ENCODE data around the gene SRPK1.

SRPK1 gene

DNA sequence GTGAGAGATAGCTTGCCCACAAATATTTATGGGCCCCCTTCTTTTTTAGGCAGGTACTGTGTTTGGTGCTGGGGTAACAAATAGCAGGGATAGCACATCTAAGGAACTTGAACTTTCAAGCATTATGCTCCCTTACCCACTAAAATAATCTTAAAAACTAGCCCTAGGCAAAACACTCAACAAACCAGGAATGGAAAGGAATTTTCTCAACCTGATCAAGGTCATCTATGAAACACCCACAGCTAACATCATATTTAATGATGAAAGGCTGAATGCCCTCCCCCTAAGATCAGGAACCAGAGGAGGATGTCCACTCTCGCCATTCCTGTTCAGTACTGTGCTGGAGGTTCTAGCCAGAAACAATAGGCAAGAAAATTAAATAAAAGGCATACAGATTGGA, 8.7 kb upstream of the SRPK1 start:
- H3K56ac ChIP-seq (ENCODE audit: low read length), result no peak overlapping the region
- H3K18ac ChIP-seq (ENCODE audit: low read length), result no peak overlapping the region
- no peak overlapping the region for H2BK15ac ChIP-seq (replicated peaks; ENCODE audit: low read depth)
- no peaks in the 10 kb centered on the region for H3K4me1 ChIP-seq (ENCODE audit: control insufficient read depth, low read depth, low read length)
- no peak overlapping the region for H4K5ac ChIP-seq (ENCODE audit: low read length)
- no CpG with 5 or more reads among the region's 1 CpG for WGBS (ENCODE audit: extremely low coverage, insufficient coverage, low lambda C conversion rate)
- H3K79me2 ChIP-seq (ENCODE audit: control insufficient read depth, insufficient read depth, low read length), result no peaks in the 10 kb centered on the region
- H3K27ac ChIP-seq (ENCODE audit: low read depth, low read length), result no peak overlapping the region
- no peak overlapping the region for H4K8ac ChIP-seq (ENCODE audit: low read depth, low read length)
- H3K23ac ChIP-seq (ENCODE audit: low read length), result no peak overlapping the region
- H2AK5ac ChIP-seq (ENCODE audit: low read length), result no peak overlapping the region
- no peak overlapping the region for H3K9ac ChIP-seq (ENCODE audit: low read length)
- H3K27me3 ChIP-seq (ENCODE audit: insufficient read depth, low read length, poor library complexity), result no peaks in the 10 kb centered on the region
- H2BK5ac ChIP-seq (ENCODE audit: low read length), result no peak overlapping the region
- H2BK120ac ChIP-seq (ENCODE audit: low read depth, low read length), result no peak overlapping the region
- no peak for DNase-seq
- no peak overlapping the region for H3K4me3 ChIP-seq (ENCODE audit: low read length)
- H3K79me1 ChIP-seq (ENCODE audit: low read length), result no peaks in the 10 kb centered on the region
- no peak overlapping the region for H3K4me2 ChIP-seq (ENCODE audit: low read length)
- no peak overlapping the region for H3K4ac ChIP-seq (ENCODE audit: low read depth, low read length)
- H3K36me3 ChIP-seq (ENCODE audit: control insufficient read depth, insufficient read depth, low read length), result no peaks in the 10 kb centered on the region

DNA sequence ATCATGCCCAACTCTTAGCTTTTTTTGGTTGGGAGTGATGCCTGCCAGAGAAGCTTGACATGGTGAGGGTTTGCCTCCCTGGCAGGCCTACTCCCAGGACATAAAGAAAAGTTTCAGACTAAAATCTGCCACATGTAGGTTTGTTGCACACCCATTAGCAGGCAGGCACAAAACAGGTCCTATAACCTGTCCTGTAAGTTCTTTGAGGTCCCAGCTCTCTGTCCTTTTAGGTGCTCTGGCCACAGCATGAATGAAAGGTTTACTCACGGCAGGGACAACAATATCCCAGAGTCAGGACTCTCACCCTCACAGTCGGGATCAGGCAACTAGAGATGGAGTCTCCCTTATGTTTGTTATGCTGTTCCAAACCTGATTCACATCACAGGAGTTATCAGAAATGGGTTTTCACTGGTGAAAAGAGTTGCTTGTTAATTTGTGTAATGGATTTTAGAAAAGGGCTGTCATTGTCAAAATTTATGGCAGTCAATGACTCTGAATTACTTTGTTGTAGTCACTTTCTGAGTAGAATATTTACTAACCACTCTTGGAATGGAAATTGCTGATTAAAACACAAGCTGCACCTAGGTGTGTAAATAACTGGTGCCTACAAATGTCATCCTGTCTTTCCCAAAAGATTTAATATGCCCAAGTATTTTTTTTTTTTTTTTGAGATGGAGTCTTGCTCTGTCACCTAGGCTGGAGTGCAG, 5.8 kb upstream of the SRPK1 start:
- H3K36me3 ChIP-seq (ENCODE audit: control insufficient read depth, insufficient read depth, low read length), result no peaks in the 10 kb centered on the region
- H3K4me1 ChIP-seq (ENCODE audit: control insufficient read depth, low read depth, low read length), result no peaks in the 10 kb centered on the region
- H3K23ac ChIP-seq (ENCODE audit: low read length), result no peak overlapping the region
- H3K9ac ChIP-seq (ENCODE audit: low read length), result no peak overlapping the region
- no peak overlapping the region for H2BK15ac ChIP-seq (replicated peaks; ENCODE audit: low read depth)
- H2BK120ac ChIP-seq (ENCODE audit: low read depth, low read length), result no peak overlapping the region
- WGBS (ENCODE audit: extremely low coverage, insufficient coverage, low lambda C conversion rate), result no CpG with 5 or more reads among the region's 2 CpGs
- no peak overlapping the region for H4K5ac ChIP-seq (ENCODE audit: low read length)
- H3K27me3 ChIP-seq (ENCODE audit: insufficient read depth, low read length, poor library complexity), result no peaks in the 10 kb centered on the region
- no peaks in the 10 kb centered on the region for H3K79me1 ChIP-seq (ENCODE audit: low read length)
- no peak overlapping the region for H4K8ac ChIP-seq (ENCODE audit: low read depth, low read length)
- no peak overlapping the region for H3K27ac ChIP-seq (ENCODE audit: low read depth, low read length)
- no peak overlapping the region for H2BK5ac ChIP-seq (ENCODE audit: low read length)
- DNase-seq, result no peak
- H3K4me3 ChIP-seq (ENCODE audit: low read length), result no peak overlapping the region
- no peaks in the 10 kb centered on the region for H3K79me2 ChIP-seq (ENCODE audit: control insufficient read depth, insufficient read depth, low read length)
- no peak overlapping the region for H3K18ac ChIP-seq (ENCODE audit: low read length)
- no peak overlapping the region for H2AK5ac ChIP-seq (ENCODE audit: low read length)
- no peak overlapping the region for H3K4ac ChIP-seq (ENCODE audit: low read depth, low read length)
- H3K56ac ChIP-seq (ENCODE audit: low read length), result no peak overlapping the region
- no peak overlapping the region for H3K4me2 ChIP-seq (ENCODE audit: low read length)

DNA sequence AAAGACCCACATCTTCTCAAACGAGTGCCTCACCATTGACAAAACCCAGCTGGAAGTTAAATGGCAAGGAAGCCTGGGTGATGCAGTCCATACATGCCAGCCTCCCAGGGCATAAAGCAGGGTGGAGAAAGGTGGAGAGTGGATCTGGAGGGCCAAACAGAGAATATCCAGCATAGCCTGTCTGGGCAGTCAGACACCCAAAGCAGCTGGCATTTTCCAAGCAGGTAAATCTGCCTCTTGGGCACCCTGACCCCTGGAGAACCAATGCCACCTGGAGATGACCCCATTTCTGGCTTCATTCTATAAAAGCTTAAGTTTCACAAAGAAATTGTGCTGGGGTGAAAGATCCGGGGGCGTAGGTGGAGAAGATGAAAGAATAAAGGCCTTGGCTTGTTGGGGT, 5.1 kb upstream of the SRPK1 start:
- Histone ChIP-seq H3K79me1 (ENCODE audit: low read length) (no peaks in the 10 kb centered on the region), H3K18ac (ENCODE audit: low read length) (no peak overlapping the region), H3K4me3 (ENCODE audit: low read length) (no peak overlapping the region), H2BK15ac (replicated peaks; ENCODE audit: low read depth) (no peak overlapping the region), H2BK5ac (ENCODE audit: low read length) (no peak overlapping the region), H3K27me3 (ENCODE audit: insufficient read depth, low read length, poor library complexity) (no peaks in the 10 kb centered on the region), H2BK120ac (ENCODE audit: low read depth, low read length) (no peak overlapping the region), H3K23ac (ENCODE audit: low read length) (no peak overlapping the region), H4K5ac (ENCODE audit: low read length) (no peak overlapping the region), H2AK5ac (ENCODE audit: low read length) (no peak overlapping the region), H3K4me1 (ENCODE audit: control insufficient read depth, low read depth, low read length) (no peaks in the 10 kb centered on the region), H3K79me2 (ENCODE audit: control insufficient read depth, insufficient read depth, low read length) (no peaks in the 10 kb centered on the region), H3K4me2 (ENCODE audit: low read length) (no peak overlapping the region), H3K36me3 (ENCODE audit: control insufficient read depth, insufficient read depth, low read length) (no peaks in the 10 kb centered on the region), H4K8ac (ENCODE audit: low read depth, low read length) (no peak overlapping the region), H3K27ac (ENCODE audit: low read depth, low read length) (no peak overlapping the region), H3K9ac (ENCODE audit: low read length) (no peak overlapping the region), H3K56ac (ENCODE audit: low read length) (no peak overlapping the region), H3K4ac (ENCODE audit: low read depth, low read length) (no peak overlapping the region)
- DNase-seq, result no peak
- no CpG with 5 or more reads among the region's 3 CpGs for WGBS (ENCODE audit: extremely low coverage, insufficient coverage, low lambda C conversion rate)

- no peak overlapping the region for H3K23ac ChIP-seq (ENCODE audit: low read length)
- no peak overlapping the region for H2BK15ac ChIP-seq (replicated peaks; ENCODE audit: low read depth)
- H4K5ac ChIP-seq (ENCODE audit: low read length), result no peak overlapping the region
- H3K4me1 ChIP-seq (ENCODE audit: control insufficient read depth, low read depth, low read length), result no peaks in the 10 kb centered on the region
- peaks cover 13% of the 10 kb centered on the region for H3K79me2 ChIP-seq (ENCODE audit: control insufficient read depth, insufficient read depth, low read length)
- H3K56ac ChIP-seq (ENCODE audit: low read length), result no peak overlapping the region
- H3K4me3 ChIP-seq (ENCODE audit: low read length), result no peak overlapping the region
- H3K4me2 ChIP-seq (ENCODE audit: low read length), result no peak overlapping the region
- H3K18ac ChIP-seq (ENCODE audit: low read length), result no peak overlapping the region
- H2AK5ac ChIP-seq (ENCODE audit: low read length), result no peak overlapping the region
- no peak overlapping the region for H2BK5ac ChIP-seq (ENCODE audit: low read length)
- no peak overlapping the region for H3K9ac ChIP-seq (ENCODE audit: low read length)
- no peak overlapping the region for H2BK120ac ChIP-seq (ENCODE audit: low read depth, low read length)
- no peak overlapping the region for H3K27ac ChIP-seq (ENCODE audit: low read depth, low read length)
- no peaks in the 10 kb centered on the region for H3K36me3 ChIP-seq (ENCODE audit: control insufficient read depth, insufficient read depth, low read length)
- no peak overlapping the region for H3K4ac ChIP-seq (ENCODE audit: low read depth, low read length)
- peaks cover 7% of the 10 kb centered on the region for H3K79me1 ChIP-seq (ENCODE audit: low read length)
- no peaks in the 10 kb centered on the region for H3K27me3 ChIP-seq (ENCODE audit: insufficient read depth, low read length, poor library complexity)
- no peak overlapping the region for H4K8ac ChIP-seq (ENCODE audit: low read depth, low read length)
- DNase-seq, result no peak
- no CpG with 5 or more reads among the region's 1 CpG for WGBS (ENCODE audit: extremely low coverage, insufficient coverage, low lambda C conversion rate)
Measured at GRCh38 chr6:35924146-35924545, 3.2 kb upstream of the SRPK1 start.

GRCh38 chr6:35922139-35922554, 1.2 kb upstream of the SRPK1 start:
- Histone ChIP-seq H2AK5ac (ENCODE audit: low read length) (no peak overlapping the region), H3K4me2 (ENCODE audit: low read length) (no peak overlapping the region), H3K27me3 (ENCODE audit: insufficient read depth, low read length, poor library complexity) (no peaks in the 10 kb centered on the region), H3K18ac (ENCODE audit: low read length) (no peak overlapping the region), H3K27ac (ENCODE audit: low read depth, low read length) (no peak overlapping the region), H3K79me2 (ENCODE audit: control insufficient read depth, insufficient read depth, low read length) (peaks cover 29% of the 10 kb centered on the region), H4K5ac (ENCODE audit: low read length) (no peak overlapping the region), H3K23ac (ENCODE audit: low read length) (no peak overlapping the region), H4K8ac (ENCODE audit: low read depth, low read length) (no peak overlapping the region), H3K4me3 (ENCODE audit: low read length) (no peak overlapping the region), H2BK120ac (ENCODE audit: low read depth, low read length) (no peak overlapping the region), H3K9ac (ENCODE audit: low read length) (no peak overlapping the region), H3K4me1 (ENCODE audit: control insufficient read depth, low read depth, low read length) (no peaks in the 10 kb centered on the region), H3K4ac (ENCODE audit: low read depth, low read length) (no peak overlapping the region), H2BK15ac (replicated peaks; ENCODE audit: low read depth) (no peak overlapping the region), H3K79me1 (ENCODE audit: low read length) (peaks cover 11% of the 10 kb centered on the region), H3K36me3 (ENCODE audit: control insufficient read depth, insufficient read depth, low read length) (no peaks in the 10 kb centered on the region), H2BK5ac (ENCODE audit: low read length) (no peak overlapping the region), H3K56ac (ENCODE audit: low read length) (no peak overlapping the region)
- no CpG with 5 or more reads among the region's 5 CpGs for WGBS (ENCODE audit: extremely low coverage, insufficient coverage, low lambda C conversion rate)
- no peak for DNase-seq

Data from mesendoderm (in vitro differentiated cells).